CD14-positive monocyte (primary cell): Measurements from ENCODE around the gene LATS2. TPM values are rescaled to one million over a fixed set of nuclear protein-coding genes. Genes with fewer than 3 reads are reported as not detected.

Experiments
- DNase-seq, 3 donors: peaks; one replicate each; pipeline ENCODE4 v3.0.0-alpha.2; 2011 to 2022
- H2AFZ ChIP-seq: 2 replicates; pipeline ENCODE4 v1.6.0; 2012; ENCODE audit warnings: mild to moderate bottlenecking, low read depth, low read length, inconsistent platforms; ENCODE audit not compliant: insufficient read depth, poor library complexity, severe bottlenecking
- H3K27ac ChIP-seq, 2 donors: 1 replicate in 1 of 2; 2 replicates in 1 of 2; pipeline ENCODE4 v1.5.1; 2012 to 2013; ENCODE audit warnings: low read length in 2 of 2, control low read depth in 1 of 2, inconsistent platforms in 1 of 2, low read depth in 1 of 2, mild to moderate bottlenecking in 1 of 2
- H3K27me3 ChIP-seq, 2 donors: one replicate each; pipeline versions ENCODE4 v1.6.0 to v1.6.1; 2011 to 2013; ENCODE audit warnings: low read length in 2 of 2; ENCODE audit not compliant: control insufficient read depth in 2 of 2, insufficient read depth in 2 of 2
- H3K36me3 ChIP-seq, 2 donors: replicated peaks in 1 of 2; 1 replicate in 1 of 2; 2 replicates in 1 of 2; pipeline versions ENCODE4 v1.5.1 to v1.6.1; 2012 to 2013; ENCODE audit warnings: low read length in 2 of 2, control low read depth in 1 of 2, inconsistent platforms in 1 of 2, mild to moderate bottlenecking in 1 of 2; ENCODE audit not compliant: insufficient read depth in 2 of 2, control insufficient read depth in 1 of 2
- H3K4me1 ChIP-seq, 2 donors: 1 replicate in 1 of 2; 2 replicates in 1 of 2; pipeline versions ENCODE4 v1.5.1 to v1.6.1; 2012 to 2013; ENCODE audit warnings: low read length in 2 of 2, control low read depth in 1 of 2, inconsistent platforms in 1 of 2, mild to moderate bottlenecking in 1 of 2, moderate library complexity in 1 of 2; ENCODE audit not compliant: insufficient read depth in 2 of 2, control insufficient read depth in 1 of 2
- H3K4me2 ChIP-seq: replicated peaks from 2 replicates; pipeline ENCODE3; 2012; ENCODE audit warnings: low read length, moderate library complexity, mild to moderate bottlenecking; ENCODE audit not compliant: poor library complexity, severe bottlenecking; ENCODE audit errors: extremely low read depth
- H3K4me3 ChIP-seq, 3 experiments: fragments of 200-600 bp in 1 of 3; sonication (generic) in 1 of 3; replicated peaks in 1 of 3; 1 replicate in 2 of 3; 2 replicates in 1 of 3; pipeline ENCODE4 v1.5.1; 2011 to 2013; ENCODE audit warnings: low read length in 3 of 3, mild to moderate bottlenecking in 3 of 3, control low read depth in 2 of 3, low read depth in 2 of 3, inconsistent platforms in 1 of 3, moderate library complexity in 1 of 3
- H3K79me2 ChIP-seq: 2 replicates; pipeline ENCODE4 v1.6.0; 2012; ENCODE audit warnings: mild to moderate bottlenecking, control low read depth, inconsistent platforms, low read length, moderate library complexity; ENCODE audit not compliant: insufficient read depth
- H3K9ac ChIP-seq: 2 replicates; pipeline ENCODE4 v1.6.0; 2017; ENCODE audit warnings: low read length, mild to moderate bottlenecking; ENCODE audit not compliant: insufficient read depth, poor library complexity, severe bottlenecking
- H3K9me3 ChIP-seq, 2 donors: replicated peaks in 1 of 2; 1 replicate in 1 of 2; 2 replicates in 1 of 2; pipeline versions ENCODE4 v1.5.1 to v1.6.1; 2012 to 2013; ENCODE audit warnings: low read length in 2 of 2, control low read depth in 1 of 2; ENCODE audit not compliant: control insufficient read depth in 1 of 2, insufficient read depth in 1 of 2
- H4K20me1 ChIP-seq: 2 replicates; pipeline ENCODE4 v1.6.0; 2012; ENCODE audit warnings: mild to moderate bottlenecking, low read length, control low read depth, moderate library complexity; ENCODE audit not compliant: insufficient read depth
- H3K27ac Mint-ChIP-seq, 7 donors: one replicate each; pipeline ENCODE4 v1.8.0; 2020; ENCODE audit warnings: mild to moderate bottlenecking in 7 of 7, mixed read lengths in 7 of 7, moderate library complexity in 6 of 7, inconsistent platforms in 2 of 7
- H3K27me3 Mint-ChIP-seq, 3 donors: one replicate each; pipeline ENCODE4 v1.8.0; 2021 to 2022; ENCODE audit warnings: low read depth in 3 of 3, mild to moderate bottlenecking in 3 of 3, mixed read lengths in 3 of 3, moderate library complexity in 3 of 3, inconsistent platforms in 1 of 3
- H3K36me3 Mint-ChIP-seq, 2 donors: one replicate each; pipeline ENCODE4 v1.8.0; 2020; ENCODE audit warnings: mixed read lengths in 2 of 2, inconsistent platforms in 1 of 2, mild to moderate bottlenecking in 1 of 2
- H3K4me1 Mint-ChIP-seq: one replicate; pipeline ENCODE4 v1.8.0; 2020; ENCODE audit warnings: mild to moderate bottlenecking, mixed read lengths
- H3K4me3 Mint-ChIP-seq, 2 donors: one replicate each; pipeline ENCODE4 v1.8.0; 2020; ENCODE audit warnings: mild to moderate bottlenecking in 2 of 2, mixed read lengths in 2 of 2, moderate library complexity in 1 of 2
- H3K9me3 Mint-ChIP-seq, 7 donors: one replicate each; pipeline ENCODE4 v1.8.0; 2020 to 2022; ENCODE audit warnings: mixed read lengths in 7 of 7, mild to moderate bottlenecking in 6 of 7, moderate library complexity in 6 of 7, inconsistent platforms in 2 of 7
- CTCF ChIP-seq: fragments of 200-600 bp; IDR thresholded peaks from one replicate; pipeline ENCODE4 v1.8.0; 2022; ENCODE audit warnings: antibody characterized with exemption, mild to moderate bottlenecking
- WGBS: methylation state at CpG from one replicate; pipeline ENCODE4 v1.1.5; 2013; ENCODE audit warnings: missing lambda C conversion rate; ENCODE audit not compliant: insufficient coverage; 5-methylcytosine and 5-hydroxymethylcytosine counted together
- intact Hi-C, 2 donors: fragments of 100-400 bp; cut with micrococcal nuclease; formaldehyde crosslinking; loops; one replicate each; pipeline versions ENCODE4 v1.15.0 to v1.15.1; 2023
- polyA plus RNA-seq, 3 donors: library from polyadenylated mRNA; depleted of rRNA in 1 of 3; unstranded in 2 of 3; stranded (reverse) in 1 of 3; fragments of 300-500 nt in 2 of 3; fragments of >200 nt in 1 of 3; fragmentation: Illumina TruSeq in 2 of 3; gene quantifications; 1 replicate in 2 of 3; 2 replicates in 1 of 3; pipeline ENCODE4 v1.2.3, GENCODE V29; 2012 to 2021

Gene LATS2
- polyA plus RNA-seq, 3 donors = 0.96 to 11.2 (median 1.0) TPM

DNA sequence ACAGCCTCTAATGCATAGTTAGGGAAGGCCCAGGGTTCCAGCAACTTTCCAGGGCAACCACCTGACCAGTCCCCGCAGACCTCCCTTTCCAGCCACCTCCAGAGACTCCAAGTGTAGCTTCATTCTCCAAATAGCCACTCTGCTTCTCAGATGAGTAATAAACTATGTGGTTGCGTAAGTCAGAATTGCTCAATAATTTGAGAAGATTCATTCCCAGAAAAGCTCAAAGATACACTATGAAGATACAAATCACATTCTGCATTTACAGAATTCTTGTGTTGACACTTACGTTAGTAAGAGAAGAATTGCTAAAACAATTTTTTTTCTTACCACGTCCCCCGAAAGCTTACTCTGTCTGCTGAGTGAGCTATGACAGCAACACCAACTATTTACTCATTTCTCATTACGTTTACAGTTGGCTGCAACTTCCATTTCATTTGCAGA, 8.2 kb upstream of the LATS2 start:
- Histone ChIP-seq H3K27ac (peak overlapping the region in 1 of 2 donors; percentile 76), H3K4me1 (peaks cover 65 to 75% of the 10 kb centered on the region in 2 donors), H3K36me3 (no peaks in the 10 kb centered on the region), H4K20me1 (no peaks in the 10 kb centered on the region), H3K79me2 (no peaks in the 10 kb centered on the region), H3K4me3 (peak overlapping the region in 1 of 3 experiments; percentile 50), H3K9me3 (no peaks in the 10 kb centered on the region), H3K4me2 (peak overlapping the region; percentile 63), H3K9ac (no peak overlapping the region), H3K27me3 (no peaks in the 10 kb centered on the region), H2AFZ (no peak overlapping the region)
- H3K27me3 Mint-ChIP-seq = no peaks in the 10 kb centered on the region
- H3K4me3 Mint-ChIP-seq = peak overlapping the region; percentile 27 to 69
- no CpG with 5 or more reads among the region's 6 CpGs for WGBS
- peaks cover 62% of the 10 kb centered on the region for H3K4me1 Mint-ChIP-seq
- intact Hi-C loops = loop anchor here in 1 of 2 donors (5.0 kb wide), 1 partner anchor 68 kb away; no protein-coding TSS in a partner anchor
- peak; percentile 80 to 93 (median 89) for DNase-seq
- peak overlapping the region; percentile 60 to 88 (median 84) for H3K27ac Mint-ChIP-seq
- TF ChIP-seq CTCF = no peak
- H3K9me3 Mint-ChIP-seq = peaks cover 0 to 1% (median 0%) of the 10 kb centered on the region in 7 donors
- H3K36me3 Mint-ChIP-seq = no peaks in the 10 kb centered on the region

GRCh38 chr13:21067848-21068247, 6.5 kb upstream of the LATS2 start:
- Mint-ChIP-seq H3K27me3 (no peaks in the 10 kb centered on the region), H3K36me3 (no peaks in the 10 kb centered on the region), H3K9me3 (no peaks in the 10 kb centered on the region), H3K4me1 (peaks cover 56% of the 10 kb centered on the region), H3K4me3 (no peak overlapping the region), H3K27ac (peak overlapping the region in 1 of 7 donors; percentile 80)
- no peak for DNase-seq
- Histone ChIP-seq H3K36me3 (no peaks in the 10 kb centered on the region), H2AFZ (no peak overlapping the region), H3K4me3 (no peak overlapping the region), H3K4me1 (peaks cover 62 to 72% of the 10 kb centered on the region in 2 donors), H3K9me3 (no peaks in the 10 kb centered on the region), H3K79me2 (no peaks in the 10 kb centered on the region), H4K20me1 (no peaks in the 10 kb centered on the region), H3K27ac (no peak overlapping the region), H3K4me2 (no peak overlapping the region), H3K9ac (no peak overlapping the region), H3K27me3 (no peaks in the 10 kb centered on the region)
- 100% methylated on average over 1 of the region's 4 CpGs for WGBS
- intact Hi-C loops = no loop called here
- no peak for TF ChIP-seq CTCF
